Omental fat pad (tissue), 4 donors: ENCODE measurements around the gene TRMT11. TPM values are rescaled to one million over a fixed set of nuclear protein-coding genes. Genes with fewer than 3 reads are reported as not detected.
A peak's percentile ranks its signal among the peaks of the same experiment; 100 is the strongest.

ENCODE experiments used
- ATAC-seq: fragments of 150-250 bp; one replicate; pipeline ENCODE4 v1.9.1; 2016; ENCODE audit warnings: mild to moderate bottlenecking, moderate library complexity; ENCODE audit not compliant: low FRiP score
- DNase-seq: peaks from one replicate; pipeline ENCODE4 v3.0.0-alpha.2; 2019; ENCODE audit warnings: low spot score
- CTCF ChIP-seq, 3 donors: fragments of 450-650 bp; IDR thresholded peaks; one replicate each; pipeline ENCODE4 v1.5.1; 2016 to 2017; ENCODE audit warnings: antibody characterized with exemption in 3 of 3, mild to moderate bottlenecking in 3 of 3, moderate library complexity in 2 of 3
- total RNA-seq, 4 donors: library from RNA; depleted of rRNA; stranded (reverse); fragments of >200 nt; gene quantifications; one replicate each; pipeline ENCODE4 v1.1.0, GENCODE V29; 2016

TRMT11 gene
- total RNA-seq, 4 donors from 2014 or later: 18.0 to 31.7 (median 23.2) TPM

DNA sequence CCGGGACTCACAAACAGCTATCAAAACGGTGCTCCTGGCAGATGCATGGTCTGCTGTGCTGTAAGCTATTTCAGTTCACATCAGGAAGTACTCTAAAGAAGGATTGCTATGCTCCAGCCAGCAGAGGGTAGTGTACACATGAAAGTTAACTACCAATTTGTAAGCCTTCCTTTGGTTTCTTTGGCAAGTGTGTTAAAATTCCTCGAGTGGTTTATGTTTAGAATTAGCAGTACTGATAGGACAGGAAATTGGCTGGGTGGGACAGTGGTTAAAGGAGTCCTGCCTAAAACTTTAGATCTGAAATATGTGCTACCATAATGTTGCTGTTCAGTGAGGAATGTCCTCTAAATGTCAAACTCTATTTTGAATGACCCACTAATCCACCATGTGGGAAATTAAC, 47.4 kb downstream of the TRMT11 start:
- DNase-seq (no peak), ATAC-seq (peak; percentile 83)
- no peak for TF ChIP-seq CTCF (IDR thresholded peaks at IDR 0.05)

DNA sequence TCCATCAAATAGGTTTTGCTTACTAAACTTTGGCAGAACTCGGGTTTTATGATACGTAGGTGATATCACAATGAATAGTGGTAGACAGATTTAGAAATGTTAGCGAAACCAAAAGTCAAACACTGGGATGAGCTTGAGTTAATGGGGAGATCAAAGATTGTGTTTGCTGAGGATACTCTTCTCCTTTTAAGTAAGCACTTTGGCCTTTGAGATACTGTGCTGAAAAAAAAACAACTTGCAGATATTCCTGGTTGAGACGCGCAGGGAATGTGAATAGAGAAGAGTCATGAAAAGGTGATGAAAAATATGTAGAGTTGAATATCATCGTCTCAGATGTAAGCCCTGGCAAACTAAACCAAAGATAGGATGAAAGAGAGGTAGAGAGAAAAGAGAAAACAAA, 48.3 kb downstream of the TRMT11 start:
- ATAC-seq: no peak
- TF ChIP-seq CTCF (IDR thresholded peaks at IDR 0.05): no peak

GRCh38 chr6:126035764-126036163, 49.4 kb downstream of the TRMT11 start:
- ATAC-seq (no peak), DNase-seq (no peak)
- TF ChIP-seq CTCF (IDR thresholded peaks at IDR 0.05): no peak

More for the DNA sequence above, 48.3 kb downstream of the TRMT11 start:
- DNase-seq: no peak

GRCh38 chr6:126038234-126038633, 51.9 kb downstream of the TRMT11 start:
- ATAC-seq (no peak), DNase-seq (no peak)
- TF ChIP-seq CTCF (IDR thresholded peaks at IDR 0.05): no peak

- ATAC-seq: peak; percentile 41
- TF ChIP-seq CTCF (IDR thresholded peaks at IDR 0.05): no peak
These were observed 52.9 kb downstream of the TRMT11 start for GRCh38 chr6:126039284-126039683.

DNA sequence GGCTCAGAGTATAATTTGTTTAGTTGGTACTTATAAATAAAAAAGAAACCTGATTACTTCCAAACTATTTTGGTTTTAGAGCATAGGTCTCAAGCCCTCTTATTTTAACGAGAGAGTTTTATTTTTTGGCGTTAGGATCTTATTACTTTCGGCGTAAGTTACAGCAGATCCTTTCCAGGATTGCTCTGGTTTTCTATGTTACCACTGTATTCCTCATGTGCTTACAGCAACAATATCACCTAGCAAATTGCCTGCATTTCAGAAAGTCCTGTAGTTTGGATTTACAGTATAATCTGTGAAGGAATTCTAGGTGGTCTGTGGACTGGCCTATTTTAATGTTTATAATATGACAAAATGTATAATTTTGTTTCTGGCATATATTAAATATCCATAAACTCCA, 54.1 kb downstream of the TRMT11 start:
- no peak for TF ChIP-seq CTCF (IDR thresholded peaks at IDR 0.05)
- ATAC-seq: no peak
- DNase-seq: no peak

More at GRCh38 chr6:126039284-126039683, 52.9 kb downstream of the TRMT11 start:
- DNase-seq: no peak

- peak; percentile 75 for ATAC-seq
- DNase-seq: no peak
- TF ChIP-seq CTCF (IDR thresholded peaks at IDR 0.05): no peak
These were observed 54.5 kb downstream of the TRMT11 start for GRCh38 chr6:126040826-126041225.
